ENCODE results near the gene THBS2.

The THBS2 gene

DNA sequence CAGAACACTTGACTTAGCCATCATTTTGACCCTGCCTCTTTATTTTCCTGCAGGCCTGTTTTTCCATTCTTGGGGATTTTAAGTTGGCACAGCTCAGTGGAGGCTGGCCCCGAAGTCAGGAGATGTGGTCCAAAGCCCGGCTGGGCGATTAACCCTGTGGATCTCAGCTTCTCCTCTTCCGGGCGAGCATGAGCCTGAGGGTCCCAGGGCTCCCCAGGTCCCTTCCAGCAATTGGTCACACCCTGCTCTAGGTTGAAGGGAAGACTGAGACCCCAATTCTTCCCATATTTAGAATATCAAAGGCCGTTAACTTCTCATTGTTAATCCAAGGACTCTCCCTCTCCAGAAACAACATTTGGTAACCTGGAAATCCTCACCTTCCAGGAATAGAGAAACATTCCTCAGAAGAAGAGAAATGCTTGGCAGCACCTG is 2.3 kb downstream of the THBS2 start:
- Histone ChIP-seq H3K9ac (ENCODE audit: low read depth in 1 of 2, low read length in 2 of 2) (no peak overlapping the region), H3K9me3 (ENCODE audit: control insufficient read depth in 1 of 2, low read length in 2 of 2) (no peaks in the 10 kb centered on the region), H3K4me3 (ENCODE audit: low read depth in 1 of 2, low read length in 2 of 2) (no peak overlapping the region), H3K27me3 (ENCODE audit: control insufficient read depth in 1 of 2, insufficient read depth in 2 of 2, low read length in 2 of 2) (peaks cover 35 to 45% of the 10 kb centered on the region in 2 donors), H3K27ac (ENCODE audit: low read depth, low read length) (no peak overlapping the region), H3K36me3 (ENCODE audit: control insufficient read depth in 1 of 2, insufficient read depth in 2 of 2, low read length in 2 of 2) (peaks cover 0 to 8% of the 10 kb centered on the region in 2 donors), H3K4me1 (ENCODE audit: control insufficient read depth in 1 of 2, insufficient read depth in 2 of 2, low read length in 2 of 2) (peaks cover 0 to 18% of the 10 kb centered on the region in 2 donors)

DNA sequence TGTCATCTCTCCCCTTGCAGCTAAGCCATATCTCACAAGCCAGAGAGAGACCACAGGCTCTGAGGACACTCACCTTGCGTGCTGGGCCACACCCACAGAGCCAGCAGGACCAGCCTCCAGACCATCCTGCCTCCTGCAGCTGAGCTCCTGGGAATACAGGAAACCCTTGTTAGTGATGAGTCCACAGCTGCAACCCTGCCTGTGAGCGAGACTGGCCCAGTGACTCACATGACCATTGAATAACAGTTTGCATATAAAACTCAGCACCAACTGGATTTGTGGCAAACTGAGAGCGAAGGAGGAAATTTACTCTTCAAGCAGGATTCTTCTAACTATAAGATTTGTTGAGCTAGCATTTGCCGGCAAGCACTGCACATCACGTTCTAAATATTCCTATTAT is 3.0 kb downstream of the THBS2 start:
- Histone ChIP-seq H3K4me1 (ENCODE audit: control insufficient read depth in 1 of 2, insufficient read depth in 2 of 2, low read length in 2 of 2) (peaks cover 0 to 18% of the 10 kb centered on the region in 2 donors), H3K36me3 (ENCODE audit: control insufficient read depth in 1 of 2, insufficient read depth in 2 of 2, low read length in 2 of 2) (peaks cover 0 to 8% of the 10 kb centered on the region in 2 donors), H3K9ac (ENCODE audit: low read depth in 1 of 2, low read length in 2 of 2) (no peak overlapping the region), H3K4me3 (ENCODE audit: low read depth in 1 of 2, low read length in 2 of 2) (no peak overlapping the region), H3K27ac (ENCODE audit: low read depth, low read length) (no peak overlapping the region), H3K9me3 (ENCODE audit: control insufficient read depth in 1 of 2, low read length in 2 of 2) (no peaks in the 10 kb centered on the region), H3K27me3 (ENCODE audit: control insufficient read depth in 1 of 2, insufficient read depth in 2 of 2, low read length in 2 of 2) (peaks cover 31 to 39% of the 10 kb centered on the region in 2 donors)

DNA sequence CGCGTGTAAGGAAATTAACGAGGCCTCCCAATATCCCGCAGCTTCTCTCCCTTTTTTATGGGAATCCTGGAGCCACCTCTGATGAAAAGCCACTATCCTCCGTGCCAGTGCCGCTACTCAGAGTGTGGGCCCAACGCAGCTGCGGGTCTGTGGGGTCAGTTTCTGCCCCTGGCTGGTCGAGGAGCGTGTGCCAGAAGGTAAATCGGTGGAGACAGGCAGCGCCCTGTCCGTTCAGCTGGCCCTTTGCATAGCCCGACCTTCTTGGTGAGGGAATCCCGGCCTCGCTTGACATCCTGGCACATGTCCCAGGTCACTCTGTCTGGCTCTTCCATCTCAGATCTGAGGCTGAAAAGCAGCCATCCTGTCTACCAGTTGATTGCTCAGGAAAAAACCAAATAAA is 4.6 kb downstream of the THBS2 start:
- H3K27me3 ChIP-seq (ENCODE audit: control insufficient read depth in 1 of 2, insufficient read depth in 2 of 2, low read length in 2 of 2), result peaks cover 20 to 26% of the 10 kb centered on the region in 2 donors
- peaks cover 0 to 8% of the 10 kb centered on the region in 2 donors for H3K36me3 ChIP-seq (ENCODE audit: control insufficient read depth in 1 of 2, insufficient read depth in 2 of 2, low read length in 2 of 2)
- no peak overlapping the region for H3K27ac ChIP-seq (ENCODE audit: low read depth, low read length)
- no peak overlapping the region for H3K4me3 ChIP-seq (ENCODE audit: low read depth in 1 of 2, low read length in 2 of 2)
- H3K9me3 ChIP-seq (ENCODE audit: control insufficient read depth in 1 of 2, low read length in 2 of 2), result no peaks in the 10 kb centered on the region
- H3K9ac ChIP-seq (ENCODE audit: low read depth in 1 of 2, low read length in 2 of 2), result no peak overlapping the region
- H3K4me1 ChIP-seq (ENCODE audit: control insufficient read depth in 1 of 2, insufficient read depth in 2 of 2, low read length in 2 of 2), result peaks cover 0 to 9% of the 10 kb centered on the region in 2 donors

DNA sequence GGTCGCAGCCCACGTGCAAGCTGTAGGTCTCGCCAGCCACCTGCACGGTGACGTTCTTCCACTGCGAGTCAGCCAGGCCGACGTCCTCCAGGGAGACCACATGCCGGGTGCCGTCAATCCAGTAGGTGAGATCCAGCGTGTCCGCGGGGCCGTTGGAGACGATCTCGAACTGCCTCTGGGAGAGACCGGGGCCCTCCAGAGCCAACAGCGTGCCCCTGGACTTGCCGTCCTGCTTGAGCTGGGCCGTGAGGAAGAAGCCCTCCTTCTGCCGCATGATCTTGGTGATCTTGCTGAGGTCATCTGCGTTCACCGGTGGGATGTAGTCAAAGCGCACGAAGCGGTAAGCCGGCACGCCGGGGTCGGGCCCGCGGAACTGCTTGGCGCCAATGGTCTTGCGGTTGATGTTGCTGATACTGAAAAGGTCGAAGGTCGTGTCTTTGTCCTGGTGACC is 5.1 kb downstream of the THBS2 start:
- Histone ChIP-seq H3K27me3 (ENCODE audit: control insufficient read depth in 1 of 2, insufficient read depth in 2 of 2, low read length in 2 of 2) (peaks cover 16 to 21% of the 10 kb centered on the region in 2 donors), H3K27ac (ENCODE audit: low read depth, low read length) (no peak overlapping the region), H3K36me3 (ENCODE audit: control insufficient read depth in 1 of 2, insufficient read depth in 2 of 2, low read length in 2 of 2) (peaks cover 0 to 8% of the 10 kb centered on the region in 2 donors), H3K9me3 (ENCODE audit: control insufficient read depth in 1 of 2, low read length in 2 of 2) (no peaks in the 10 kb centered on the region), H3K4me1 (ENCODE audit: control insufficient read depth in 1 of 2, insufficient read depth in 2 of 2, low read length in 2 of 2) (peaks cover 0 to 4% of the 10 kb centered on the region in 2 donors), H3K4me3 (ENCODE audit: low read depth in 1 of 2, low read length in 2 of 2) (no peak overlapping the region), H3K9ac (ENCODE audit: low read depth in 1 of 2, low read length in 2 of 2) (no peak overlapping the region)

DNA sequence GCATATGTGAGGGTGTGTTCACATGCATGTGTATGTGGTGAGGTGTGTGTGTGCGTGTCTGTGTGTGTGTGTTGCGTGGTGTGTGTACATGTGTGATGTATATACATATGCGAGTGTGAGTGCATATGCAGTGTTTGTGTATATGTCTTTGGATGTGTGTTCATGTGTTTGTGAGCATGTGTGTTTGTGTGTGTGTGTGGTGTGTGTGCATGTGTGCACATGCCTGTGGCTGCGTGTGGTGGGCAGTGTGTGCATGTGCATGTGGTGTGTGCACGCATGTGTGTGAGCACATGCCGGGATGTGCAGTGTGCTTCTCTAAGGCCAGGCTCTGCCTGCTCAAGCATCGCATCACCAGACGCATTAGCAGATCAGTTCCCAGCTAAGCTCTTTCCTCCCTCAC is 5.7 kb downstream of the THBS2 start:
- no peak overlapping the region for H3K9ac ChIP-seq (ENCODE audit: low read depth in 1 of 2, low read length in 2 of 2)
- no peaks in the 10 kb centered on the region for H3K9me3 ChIP-seq (ENCODE audit: control insufficient read depth in 1 of 2, low read length in 2 of 2)
- H3K4me3 ChIP-seq (ENCODE audit: low read depth in 1 of 2, low read length in 2 of 2), result no peak overlapping the region
- H3K27ac ChIP-seq (ENCODE audit: low read depth, low read length), result no peak overlapping the region
- H3K4me1 ChIP-seq (ENCODE audit: control insufficient read depth in 1 of 2, insufficient read depth in 2 of 2, low read length in 2 of 2), result peaks cover 0 to 4% of the 10 kb centered on the region in 2 donors
- peaks cover 0 to 8% of the 10 kb centered on the region in 2 donors for H3K36me3 ChIP-seq (ENCODE audit: control insufficient read depth in 1 of 2, insufficient read depth in 2 of 2, low read length in 2 of 2)
- H3K27me3 ChIP-seq (ENCODE audit: control insufficient read depth in 1 of 2, insufficient read depth in 2 of 2, low read length in 2 of 2), result peaks cover 12 to 15% of the 10 kb centered on the region in 2 donors

DNA sequence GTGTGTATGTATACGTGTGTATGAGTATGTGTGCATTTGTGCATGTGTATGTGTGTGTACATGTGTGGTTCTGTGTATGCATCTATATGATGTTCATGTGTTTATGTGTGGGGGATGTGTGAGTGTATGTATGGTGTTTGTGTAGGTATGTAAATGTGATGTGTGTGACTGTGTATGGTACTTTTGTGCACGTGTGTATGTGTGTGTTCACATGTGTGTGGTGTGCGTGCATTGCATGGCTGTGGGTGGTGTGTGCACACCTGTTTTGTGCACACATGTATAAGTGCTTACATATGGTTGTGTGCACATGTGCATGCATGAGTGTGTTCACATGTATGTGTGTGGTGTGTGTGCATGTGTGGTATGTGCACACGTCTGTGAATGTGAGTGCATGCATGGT is 6.2 kb downstream of the THBS2 start:
- Histone ChIP-seq H3K27ac (ENCODE audit: low read depth, low read length) (no peak overlapping the region), H3K36me3 (ENCODE audit: control insufficient read depth in 1 of 2, insufficient read depth in 2 of 2, low read length in 2 of 2) (peaks cover 0 to 8% of the 10 kb centered on the region in 2 donors), H3K4me1 (ENCODE audit: control insufficient read depth in 1 of 2, insufficient read depth in 2 of 2, low read length in 2 of 2) (no peaks in the 10 kb centered on the region), H3K4me3 (ENCODE audit: low read depth in 1 of 2, low read length in 2 of 2) (no peak overlapping the region), H3K27me3 (ENCODE audit: control insufficient read depth in 1 of 2, insufficient read depth in 2 of 2, low read length in 2 of 2) (peaks cover 7 to 9% of the 10 kb centered on the region in 2 donors), H3K9me3 (ENCODE audit: control insufficient read depth in 1 of 2, low read length in 2 of 2) (no peaks in the 10 kb centered on the region), H3K9ac (ENCODE audit: low read depth in 1 of 2, low read length in 2 of 2) (no peak overlapping the region)

DNA sequence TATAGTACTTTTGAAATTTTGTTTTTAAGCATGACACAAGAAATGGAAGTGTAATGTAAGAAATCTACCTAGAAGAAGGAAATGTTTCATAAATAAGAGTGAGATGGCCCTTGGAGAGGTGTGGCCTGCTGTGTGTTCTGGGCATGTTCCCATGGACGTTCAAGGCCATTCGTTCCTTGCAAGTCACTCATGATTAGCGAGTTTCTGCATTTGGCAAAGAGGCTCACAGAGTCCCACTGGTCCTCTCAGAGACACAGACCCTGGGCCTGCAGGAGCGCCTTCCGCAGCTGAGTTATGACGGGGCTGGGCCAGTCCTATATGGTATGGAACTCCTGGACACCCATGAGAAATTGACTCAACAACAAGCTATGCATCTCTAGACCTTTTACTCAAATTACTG is 7.2 kb downstream of the THBS2 start:
- no peak overlapping the region for H3K27ac ChIP-seq (ENCODE audit: low read depth, low read length)
- peaks cover 0 to under 1% of the 10 kb centered on the region in 2 donors for H3K27me3 ChIP-seq (ENCODE audit: control insufficient read depth in 1 of 2, insufficient read depth in 2 of 2, low read length in 2 of 2)
- peaks cover 0 to 8% of the 10 kb centered on the region in 2 donors for H3K36me3 ChIP-seq (ENCODE audit: control insufficient read depth in 1 of 2, insufficient read depth in 2 of 2, low read length in 2 of 2)
- H3K4me3 ChIP-seq (ENCODE audit: low read depth in 1 of 2, low read length in 2 of 2), result no peak overlapping the region
- H3K4me1 ChIP-seq (ENCODE audit: control insufficient read depth in 1 of 2, insufficient read depth in 2 of 2, low read length in 2 of 2), result no peaks in the 10 kb centered on the region
- no peak overlapping the region for H3K9ac ChIP-seq (ENCODE audit: low read depth in 1 of 2, low read length in 2 of 2)
- H3K9me3 ChIP-seq (ENCODE audit: control insufficient read depth in 1 of 2, low read length in 2 of 2), result no peaks in the 10 kb centered on the region

DNA sequence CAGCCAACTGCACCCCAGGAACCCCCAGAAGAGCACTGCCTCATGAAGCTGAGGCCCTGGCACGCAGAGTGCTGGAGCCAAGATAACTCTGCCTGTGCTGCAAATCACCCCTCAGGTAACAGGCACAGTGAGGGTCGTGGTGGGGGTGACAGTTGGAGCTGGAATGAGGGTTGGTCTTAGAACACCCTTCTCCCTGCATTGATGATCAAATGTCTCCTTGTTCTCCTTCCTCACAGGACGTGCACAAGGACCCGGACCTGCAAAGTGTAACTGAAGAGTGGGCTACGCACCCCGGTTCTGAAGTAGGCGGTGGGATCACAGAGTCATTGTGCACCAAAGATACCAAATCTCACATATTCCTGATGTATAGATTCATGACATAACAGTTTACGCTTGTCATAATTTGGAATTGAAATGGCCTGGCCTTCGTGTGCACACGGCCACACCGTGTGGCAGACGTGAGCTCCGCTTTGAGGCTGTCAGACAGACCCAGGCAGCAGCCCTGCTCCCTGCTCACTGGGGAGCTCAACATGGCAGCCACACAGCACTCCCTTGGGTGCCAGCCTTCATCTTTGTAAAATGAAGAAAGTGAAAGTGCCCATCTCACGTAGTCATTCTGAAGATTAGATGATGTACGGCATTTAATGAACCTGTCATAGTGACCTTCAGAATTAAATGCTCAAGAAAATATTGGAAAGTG is 8.8 kb downstream of the THBS2 start:
- Histone ChIP-seq H3K27ac (ENCODE audit: low read depth, low read length) (no peak overlapping the region), H3K4me1 (ENCODE audit: control insufficient read depth in 1 of 2, insufficient read depth in 2 of 2, low read length in 2 of 2) (no peaks in the 10 kb centered on the region), H3K9ac (ENCODE audit: low read depth in 1 of 2, low read length in 2 of 2) (no peak overlapping the region), H3K4me3 (ENCODE audit: low read depth in 1 of 2, low read length in 2 of 2) (no peak overlapping the region), H3K9me3 (ENCODE audit: control insufficient read depth in 1 of 2, low read length in 2 of 2) (no peaks in the 10 kb centered on the region), H3K27me3 (ENCODE audit: control insufficient read depth in 1 of 2, insufficient read depth in 2 of 2, low read length in 2 of 2) (no peaks in the 10 kb centered on the region), H3K36me3 (ENCODE audit: control insufficient read depth in 1 of 2, insufficient read depth in 2 of 2, low read length in 2 of 2) (peaks cover 0 to 8% of the 10 kb centered on the region in 2 donors)

DNA sequence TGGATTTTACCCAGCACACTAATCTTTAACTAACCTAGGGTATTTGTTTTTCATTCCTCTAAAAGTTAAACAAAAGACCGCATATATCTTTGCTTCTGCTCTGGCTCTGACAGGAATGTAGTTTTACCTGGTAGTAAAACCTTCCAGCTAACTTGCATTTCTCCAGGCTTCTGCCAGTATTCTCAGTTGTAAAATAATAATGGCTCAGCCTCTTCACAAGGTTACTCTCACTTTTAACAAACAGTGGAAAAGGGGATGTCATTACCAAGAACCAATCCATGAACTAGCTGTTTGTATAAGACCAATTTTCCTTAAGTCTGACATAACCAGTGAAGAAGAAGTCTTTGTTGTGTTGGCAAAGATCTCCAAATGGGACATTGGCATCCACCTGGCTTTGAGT is 10.0 kb downstream of the THBS2 start:
- no peaks in the 10 kb centered on the region for H3K4me1 ChIP-seq (ENCODE audit: control insufficient read depth in 1 of 2, insufficient read depth in 2 of 2, low read length in 2 of 2)
- H3K4me3 ChIP-seq (ENCODE audit: low read depth in 1 of 2, low read length in 2 of 2), result no peak overlapping the region
- no peak overlapping the region for H3K27ac ChIP-seq (ENCODE audit: low read depth, low read length)
- no peak overlapping the region for H3K9ac ChIP-seq (ENCODE audit: low read depth in 1 of 2, low read length in 2 of 2)
- no peaks in the 10 kb centered on the region for H3K27me3 ChIP-seq (ENCODE audit: control insufficient read depth in 1 of 2, insufficient read depth in 2 of 2, low read length in 2 of 2)
- H3K36me3 ChIP-seq (ENCODE audit: control insufficient read depth in 1 of 2, insufficient read depth in 2 of 2, low read length in 2 of 2), result peaks cover 0 to 8% of the 10 kb centered on the region in 2 donors
- no peaks in the 10 kb centered on the region for H3K9me3 ChIP-seq (ENCODE audit: control insufficient read depth in 1 of 2, low read length in 2 of 2)

DNA sequence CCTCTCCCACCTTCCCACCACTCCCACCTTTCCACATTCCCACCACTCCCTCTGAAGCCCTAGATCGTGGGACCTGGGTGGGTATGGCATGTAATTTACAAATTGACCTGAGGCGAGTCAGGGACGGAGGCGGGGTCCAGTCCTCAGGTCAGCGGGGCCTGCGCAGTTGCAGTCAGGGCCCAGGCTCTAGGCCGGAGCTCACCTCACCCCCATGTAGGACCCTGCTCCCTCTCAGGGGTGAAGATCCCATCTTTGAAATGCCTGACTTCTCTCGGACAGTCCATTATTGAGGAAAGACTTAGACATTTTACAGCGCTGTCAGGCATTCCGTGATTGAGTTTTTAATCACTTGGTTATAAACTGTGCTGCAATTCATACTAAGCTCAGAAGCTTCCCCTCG is 10.5 kb downstream of the THBS2 start:
- Histone ChIP-seq H3K9me3 (ENCODE audit: control insufficient read depth in 1 of 2, low read length in 2 of 2) (no peaks in the 10 kb centered on the region), H3K36me3 (ENCODE audit: control insufficient read depth in 1 of 2, insufficient read depth in 2 of 2, low read length in 2 of 2) (peaks cover 0 to 8% of the 10 kb centered on the region in 2 donors), H3K4me3 (ENCODE audit: low read depth in 1 of 2, low read length in 2 of 2) (no peak overlapping the region), H3K27ac (ENCODE audit: low read depth, low read length) (no peak overlapping the region), H3K9ac (ENCODE audit: low read depth in 1 of 2, low read length in 2 of 2) (no peak overlapping the region), H3K4me1 (ENCODE audit: control insufficient read depth in 1 of 2, insufficient read depth in 2 of 2, low read length in 2 of 2) (no peaks in the 10 kb centered on the region), H3K27me3 (ENCODE audit: control insufficient read depth in 1 of 2, insufficient read depth in 2 of 2, low read length in 2 of 2) (no peaks in the 10 kb centered on the region)
